NCI-H1105 (cell line): ENCODE measurements around the gene FRMD4B.

ENCODE experiments used
- DNase-seq: peaks from one replicate; lab custom pipeline; 2025; lab: John Stamatoyannopoulos, UW

Gene FRMD4B

DNA sequence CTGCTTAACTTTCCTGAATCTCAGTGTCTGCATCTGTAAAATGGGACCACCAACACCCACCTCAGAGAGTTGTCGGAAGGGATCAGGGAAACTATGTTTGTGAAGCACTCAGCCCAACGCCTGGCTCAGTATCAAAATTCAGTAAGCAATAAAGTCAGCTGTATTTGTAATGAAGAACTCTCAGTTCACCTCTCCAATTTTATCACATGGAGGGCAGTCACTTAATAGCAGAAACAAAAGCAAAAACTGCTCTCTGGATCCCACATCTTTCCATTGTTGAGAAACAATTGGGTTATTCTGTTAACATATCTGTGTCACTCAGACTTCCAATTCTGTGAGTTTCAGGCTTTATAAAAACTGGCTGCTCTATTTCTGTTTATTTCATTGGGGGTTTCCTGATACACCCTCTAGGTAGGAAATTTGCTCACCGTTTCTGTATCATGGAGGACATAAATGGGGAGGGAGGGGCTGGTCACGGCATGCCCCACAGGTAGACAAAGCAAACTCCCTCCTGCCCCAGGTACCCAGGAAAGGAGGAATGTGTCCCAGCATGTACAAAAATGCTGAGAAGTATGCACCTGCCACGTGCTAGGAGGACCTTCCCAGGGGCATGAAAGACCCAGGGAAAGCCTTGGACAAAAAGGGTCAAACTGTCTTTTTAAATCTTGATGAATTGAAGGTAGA is 182.1 kb downstream of the FRMD4B start:
- DNase-seq = no peak

DNA sequence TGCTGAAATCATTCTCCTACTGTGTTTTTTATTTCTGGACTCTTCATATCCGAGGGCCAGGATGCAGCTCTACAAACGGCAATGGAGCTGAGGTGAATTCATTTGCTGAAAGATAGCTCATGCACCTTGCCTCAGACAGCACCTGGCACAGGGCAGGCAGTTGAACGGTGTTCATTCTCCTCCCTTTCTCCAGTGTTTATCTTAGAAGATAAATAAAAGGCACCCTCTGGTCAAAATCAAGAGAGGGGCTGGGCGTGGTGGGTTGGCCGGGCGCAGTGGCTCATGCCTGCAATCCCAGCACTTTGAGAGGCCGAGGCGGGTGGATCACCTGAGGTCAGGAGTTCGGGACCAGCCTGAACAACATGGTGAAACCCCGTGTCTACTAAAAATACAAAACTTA is 184.2 kb downstream of the FRMD4B start:
- no peak for DNase-seq

DNA sequence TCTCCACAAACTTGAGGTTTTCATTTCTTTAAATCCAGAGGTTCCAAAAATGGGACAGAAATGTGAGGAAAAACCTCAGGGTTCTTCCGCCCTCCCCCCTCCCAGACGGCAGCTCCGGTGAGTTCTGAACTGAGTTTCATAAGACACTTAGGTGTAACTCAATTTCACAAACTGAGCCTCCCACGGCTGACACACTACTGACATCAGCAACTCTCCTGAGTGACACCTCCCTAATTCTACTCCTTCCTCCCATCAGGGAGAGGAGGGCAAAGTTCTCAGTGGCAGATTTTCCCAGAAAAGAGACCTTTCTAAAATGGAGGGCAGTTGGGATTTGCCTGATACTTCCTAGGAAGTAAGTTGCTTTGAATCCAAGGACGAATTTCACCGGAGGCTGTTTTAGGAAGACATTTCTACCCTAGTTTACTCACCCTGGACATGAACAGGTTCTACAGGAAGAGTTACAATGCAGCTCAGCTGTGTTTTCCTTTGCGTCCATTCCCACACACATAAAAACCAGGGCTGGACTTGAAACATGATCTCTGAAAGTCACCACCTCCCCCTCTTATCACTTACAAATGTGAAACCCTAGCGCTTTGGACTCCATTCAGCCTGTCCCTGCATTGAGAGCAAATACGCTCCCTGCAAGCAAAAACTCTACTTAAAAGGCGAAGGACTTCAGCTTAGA is 185.4 kb downstream of the FRMD4B start:
- DNase-seq = no peak

DNA sequence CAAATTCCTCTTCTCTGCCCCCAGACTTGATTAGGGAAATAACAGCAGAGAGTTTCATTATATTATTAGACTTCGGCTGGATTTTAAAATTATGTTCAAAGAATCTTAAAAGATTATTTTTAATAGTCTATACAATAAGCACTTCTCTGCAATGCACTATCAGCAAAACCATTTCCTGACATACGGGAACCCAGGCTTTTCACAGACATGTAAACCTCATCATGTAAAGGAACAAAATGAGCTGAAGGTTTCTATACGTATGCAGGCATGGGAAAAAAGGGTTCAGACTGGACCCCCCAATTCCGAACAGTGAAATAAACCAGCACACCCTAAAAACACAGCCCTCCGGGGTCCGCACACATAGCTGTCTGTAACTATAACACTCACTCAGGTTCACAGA is 185.9 kb downstream of the FRMD4B start:
- no peak for DNase-seq

DNA sequence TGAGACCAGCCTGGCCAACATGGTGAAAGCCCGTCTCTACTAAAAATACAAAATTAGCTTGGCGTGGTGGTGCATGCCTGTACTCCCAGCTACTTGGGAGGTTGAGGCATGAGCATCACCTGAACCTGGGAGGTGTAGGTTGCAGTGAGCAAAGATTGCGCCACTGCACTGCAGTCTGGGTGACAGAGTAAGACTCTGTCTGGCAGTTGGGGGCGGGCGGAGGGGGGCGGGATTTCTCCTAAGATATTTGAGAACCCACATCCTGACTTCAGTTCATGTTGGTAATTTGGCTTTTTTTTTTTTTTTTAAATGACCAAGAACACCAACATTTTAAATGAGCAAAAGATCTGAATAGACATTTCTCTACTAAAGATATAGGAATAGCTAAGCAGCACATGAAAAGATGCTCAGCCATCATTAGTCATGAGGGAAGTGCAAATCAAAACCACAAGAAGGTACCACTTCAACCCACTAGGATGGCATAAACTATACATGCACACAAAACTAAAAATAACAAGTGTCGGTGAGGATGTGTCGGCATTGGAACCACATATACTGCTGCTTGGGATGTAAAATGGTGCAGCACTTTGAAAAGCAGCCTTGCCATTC is 187.9 kb downstream of the FRMD4B start:
- no peak for DNase-seq

DNA sequence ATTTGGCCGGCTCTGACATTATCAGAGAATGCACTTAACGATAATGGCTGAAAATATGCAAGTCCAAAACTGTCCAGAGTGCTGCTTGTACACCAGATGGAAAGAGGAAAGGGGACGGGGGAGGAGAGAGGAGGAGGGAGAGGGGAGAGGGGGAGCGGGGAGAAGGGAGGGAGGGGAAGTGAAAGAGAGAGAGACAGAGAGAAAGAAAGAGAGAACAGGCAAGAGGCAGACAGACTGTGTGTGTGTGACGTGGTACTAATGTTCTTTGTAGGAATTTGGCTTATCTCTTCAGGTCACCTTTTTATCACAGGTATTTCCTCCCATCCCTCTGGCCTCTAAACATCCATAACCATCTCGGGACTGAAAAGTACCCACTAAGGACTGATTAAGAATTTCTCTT is 188.4 kb downstream of the FRMD4B start:
- DNase-seq = no peak

DNA sequence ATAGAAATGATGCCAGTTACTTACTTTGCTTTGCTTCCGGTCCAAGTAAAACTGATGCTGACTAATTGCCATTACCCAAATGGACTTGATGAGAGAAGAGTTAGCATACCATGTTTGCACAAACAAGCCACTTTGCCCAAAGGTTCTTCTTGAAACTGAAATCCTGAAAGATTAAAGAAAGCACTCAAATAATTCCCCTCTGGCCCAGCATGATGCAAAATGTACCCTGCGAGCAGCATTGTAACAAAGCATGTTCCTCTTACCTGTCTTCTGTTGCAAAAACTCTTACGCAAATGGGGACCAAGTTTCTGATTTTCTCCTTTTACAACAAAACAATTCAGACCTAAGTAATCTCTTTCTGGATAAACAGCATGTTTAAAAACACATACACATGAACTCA is 189.0 kb downstream of the FRMD4B start:
- DNase-seq = no peak

DNA sequence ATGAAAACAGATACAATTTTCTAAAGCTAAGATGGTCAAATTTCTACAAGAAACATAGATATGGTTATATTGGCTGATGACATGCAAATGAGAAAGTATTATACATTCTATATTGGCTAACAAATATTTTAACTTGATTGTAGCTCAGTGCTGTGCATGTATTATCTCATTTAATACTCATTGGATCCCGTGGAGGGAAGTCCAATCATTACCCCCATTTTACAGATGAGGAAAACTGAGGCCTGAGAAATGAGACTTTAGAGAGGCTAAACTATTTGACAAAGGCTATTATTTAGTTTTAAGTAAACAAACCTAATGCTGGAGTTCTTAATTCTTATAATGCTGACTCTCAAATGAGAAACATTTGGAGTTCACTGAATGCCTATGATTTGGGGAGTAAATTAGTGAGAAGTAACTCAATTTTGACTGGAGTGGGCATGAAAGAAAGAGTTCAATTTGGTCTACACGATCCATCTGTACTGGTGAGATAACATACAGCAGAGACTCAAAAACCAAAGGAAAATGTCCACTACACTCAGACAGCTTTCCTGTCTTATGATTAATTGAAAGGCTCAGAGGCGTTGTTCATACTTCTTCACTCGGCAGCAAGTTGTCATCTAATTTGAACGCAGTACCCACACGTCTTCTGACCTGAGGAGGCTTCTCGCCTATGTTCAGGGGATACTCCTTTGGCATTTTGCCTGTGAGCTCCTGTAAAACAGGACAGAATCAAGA is 191.3 kb downstream of the FRMD4B start:
- no peak for DNase-seq

DNA sequence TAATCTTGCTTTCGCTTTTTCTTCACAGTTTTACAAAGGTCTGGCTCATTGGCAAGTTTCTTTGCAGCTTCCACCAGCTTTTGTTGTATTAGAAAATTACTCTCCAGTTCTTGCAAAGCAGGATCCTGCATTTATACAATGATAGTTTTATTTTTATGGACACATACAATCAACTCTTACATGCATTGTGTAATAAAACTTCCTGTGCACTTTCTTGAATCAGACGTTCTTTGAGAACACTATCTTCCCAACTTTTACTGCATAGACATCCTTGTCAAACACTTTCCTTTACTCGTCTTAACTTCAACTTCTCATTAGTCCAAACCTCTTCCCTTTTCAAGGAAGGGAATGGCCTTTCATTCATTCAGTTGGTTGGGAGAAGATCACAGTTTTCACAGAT is 192.1 kb downstream of the FRMD4B start:
- DNase-seq = no peak

DNA sequence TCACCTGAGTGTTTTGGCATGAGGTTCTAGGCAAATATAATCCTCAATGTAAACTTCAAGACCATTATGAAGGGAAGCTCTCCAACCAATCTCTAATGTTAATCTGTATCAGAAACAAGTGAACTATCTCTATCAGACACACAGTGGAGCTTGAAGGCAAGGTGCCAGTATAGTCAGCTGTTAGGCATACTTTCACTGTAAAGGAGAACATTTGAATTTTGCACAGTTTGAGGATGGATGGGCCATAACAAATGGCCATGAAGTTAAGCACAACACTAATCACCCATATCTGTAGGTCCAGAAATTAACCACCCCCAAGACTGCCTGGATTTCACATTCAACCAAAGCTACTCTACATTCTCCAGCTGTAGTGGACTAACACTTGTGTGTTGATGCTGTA is 194.4 kb downstream of the FRMD4B start:
- no peak for DNase-seq

DNA sequence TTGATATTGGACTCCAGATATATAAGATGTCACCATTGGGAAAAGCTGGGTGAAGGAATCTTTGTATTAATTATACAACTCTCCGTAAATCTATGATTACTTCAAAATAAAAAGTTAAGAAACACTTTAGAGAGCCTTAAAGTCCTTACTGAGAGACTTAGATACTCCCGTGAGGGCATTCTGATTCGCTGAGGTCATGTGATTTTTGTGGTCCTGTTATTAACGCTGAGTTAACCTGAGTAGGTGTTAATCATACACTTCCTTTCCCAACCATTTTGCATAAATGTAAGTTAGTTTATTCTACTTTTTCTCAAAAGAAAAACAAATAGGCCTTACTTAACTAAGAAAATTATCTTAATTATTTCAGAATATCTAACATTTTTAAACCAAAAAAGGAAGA is 196.4 kb downstream of the FRMD4B start:
- DNase-seq = no peak

DNA sequence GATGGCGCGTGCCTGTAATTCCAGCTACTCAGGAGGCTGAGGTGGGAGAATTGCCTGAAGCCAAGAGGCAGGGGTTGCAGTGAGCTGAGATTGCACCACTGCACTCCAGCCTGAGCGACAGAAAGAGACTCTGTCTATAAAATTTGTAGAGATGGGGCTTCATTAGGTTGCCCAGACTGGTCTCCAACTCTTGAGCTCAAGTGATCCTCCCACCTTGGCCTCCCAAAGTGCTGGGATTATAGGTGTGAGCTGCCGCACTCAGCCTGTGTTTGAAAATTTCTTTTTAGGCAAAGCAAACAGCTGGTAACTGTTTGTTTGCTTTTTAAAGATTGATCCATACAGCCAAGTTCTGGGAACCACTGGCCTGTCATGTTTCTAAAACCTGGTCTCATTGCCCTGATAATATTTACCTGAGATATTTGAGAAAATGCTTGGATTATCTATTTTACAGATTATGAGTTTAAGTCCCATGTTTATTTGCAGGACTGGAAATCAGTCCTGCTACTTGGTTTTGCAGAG is 199.3 kb downstream of the FRMD4B start:
- no peak for DNase-seq

DNA sequence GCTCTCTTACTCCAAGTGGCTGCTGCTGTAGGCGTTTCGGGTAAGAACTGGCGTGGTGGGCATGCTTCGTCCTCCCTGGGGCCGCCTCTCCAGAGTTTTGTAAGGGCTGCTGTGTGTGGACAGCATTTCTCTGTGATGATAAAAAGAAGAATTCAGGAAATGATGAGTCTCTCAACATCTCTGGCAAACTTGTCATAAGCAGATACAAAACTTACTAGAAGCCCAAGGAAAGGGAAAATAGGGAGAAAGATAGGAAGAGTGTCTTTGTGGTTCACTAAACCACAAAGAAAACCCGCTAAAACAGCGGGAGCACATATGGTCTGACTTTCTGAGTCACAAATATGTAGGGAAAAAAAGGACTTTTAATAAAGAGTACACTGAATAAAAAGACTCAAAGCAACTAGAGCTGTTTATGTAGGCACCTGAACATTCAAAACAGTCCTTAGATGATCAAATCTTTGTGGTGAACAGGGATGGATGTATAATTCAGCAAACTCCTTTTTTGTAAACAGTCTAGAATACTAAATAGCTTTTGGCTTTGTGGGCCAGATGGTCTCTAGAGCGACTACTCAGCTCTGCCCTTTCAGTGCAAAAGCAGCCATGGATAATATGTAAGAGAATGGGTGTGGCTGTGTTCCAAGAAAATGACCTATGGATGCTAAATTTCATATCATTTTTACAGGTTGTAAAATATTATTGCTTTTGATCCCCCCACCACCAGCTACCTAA is 203.1 kb downstream of the FRMD4B start:
- no peak for DNase-seq

DNA sequence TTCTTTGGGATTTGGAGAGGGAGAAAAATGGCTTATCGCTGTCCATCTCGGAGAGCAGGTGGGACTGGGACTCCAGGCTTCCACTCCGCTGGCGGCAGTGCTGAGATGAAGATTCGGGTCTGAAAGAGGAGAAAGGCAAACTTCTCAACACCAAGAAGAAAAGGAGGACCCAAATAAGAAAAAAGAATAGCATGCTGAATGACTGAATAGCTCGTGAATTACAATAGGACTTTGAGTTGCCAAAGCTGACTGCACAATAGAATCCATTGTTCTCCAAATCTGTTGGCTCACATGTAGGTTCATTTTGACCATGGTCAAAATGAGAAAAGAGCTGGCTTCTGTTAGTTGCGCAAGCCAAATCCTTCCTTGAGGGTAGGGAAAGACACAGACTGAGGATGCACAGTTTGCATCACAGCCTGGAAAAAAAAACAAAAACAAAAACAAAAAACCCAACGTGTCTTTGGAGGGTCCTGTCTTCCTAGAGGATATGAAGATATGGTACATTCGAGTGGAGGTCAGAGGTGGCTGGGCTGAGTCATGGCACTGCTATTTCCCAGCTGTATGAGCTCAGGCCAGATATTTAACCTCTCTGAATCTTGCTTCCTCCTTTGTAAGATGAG is 204.2 kb downstream of the FRMD4B start:
- DNase-seq = no peak

DNA sequence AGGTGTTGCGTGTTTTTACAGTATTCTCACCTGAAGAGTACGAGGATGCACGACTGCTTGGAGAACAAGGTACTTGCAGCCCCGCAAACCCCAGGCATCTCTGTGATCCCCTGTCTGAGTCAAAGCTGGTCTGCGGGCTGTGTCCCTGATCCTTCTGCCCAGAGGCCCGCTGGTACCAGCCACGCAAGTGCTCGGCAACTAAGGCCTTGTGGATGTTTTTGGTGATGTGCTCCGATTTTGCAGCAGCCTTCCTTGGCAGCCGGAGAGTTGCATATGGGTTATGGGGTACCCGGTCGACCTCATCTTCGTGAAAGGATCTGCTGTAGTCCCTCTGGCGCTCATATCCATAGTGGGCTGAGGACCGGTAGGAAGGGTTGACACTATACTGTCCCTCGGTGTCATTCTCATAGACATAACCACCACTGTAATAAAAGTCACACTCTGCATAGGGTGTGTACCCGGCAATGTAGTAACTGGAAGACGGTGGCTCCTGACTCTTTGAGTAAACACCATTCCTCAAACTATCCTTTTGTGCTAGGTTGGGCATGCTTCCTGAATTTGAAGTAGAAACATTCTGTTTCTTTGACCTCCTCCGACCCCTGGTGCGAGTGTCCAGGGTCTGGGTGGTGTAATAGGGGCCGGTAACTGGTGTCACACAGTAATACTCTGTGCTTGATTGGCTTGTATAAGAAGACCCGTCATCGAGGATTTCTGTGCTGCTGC is 204.9 kb downstream of the FRMD4B start:
- DNase-seq = no peak

DNA sequence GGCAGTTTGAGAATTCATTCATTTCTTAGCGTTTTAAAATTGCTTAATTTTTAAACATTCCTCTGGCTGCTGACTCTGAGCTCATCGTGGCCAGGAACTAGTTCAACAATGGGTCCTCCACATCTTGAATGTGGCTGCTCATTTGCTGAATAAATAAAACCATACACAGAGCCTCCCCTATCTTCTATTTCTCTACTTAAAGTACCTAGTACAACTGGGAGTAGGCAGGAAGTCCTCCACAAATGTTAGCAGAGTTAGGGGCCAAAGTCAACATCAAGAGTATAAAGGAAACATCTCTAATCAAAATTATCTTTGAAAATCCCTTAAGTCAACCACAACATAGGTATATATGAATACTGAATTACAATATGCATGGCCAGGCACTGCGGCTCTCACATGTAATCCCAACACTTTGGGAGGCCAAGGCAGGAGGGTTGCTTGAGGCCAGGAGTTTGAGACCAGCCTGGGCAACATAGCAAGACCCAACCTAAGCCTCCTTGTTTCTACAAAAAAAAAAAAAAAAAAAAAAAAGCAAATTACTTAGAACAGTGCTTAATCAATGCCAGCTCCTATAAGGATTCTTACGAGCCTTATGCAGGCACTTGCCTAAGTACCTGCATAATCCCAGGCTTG is 206.0 kb downstream of the FRMD4B start:
- DNase-seq = no peak

DNA sequence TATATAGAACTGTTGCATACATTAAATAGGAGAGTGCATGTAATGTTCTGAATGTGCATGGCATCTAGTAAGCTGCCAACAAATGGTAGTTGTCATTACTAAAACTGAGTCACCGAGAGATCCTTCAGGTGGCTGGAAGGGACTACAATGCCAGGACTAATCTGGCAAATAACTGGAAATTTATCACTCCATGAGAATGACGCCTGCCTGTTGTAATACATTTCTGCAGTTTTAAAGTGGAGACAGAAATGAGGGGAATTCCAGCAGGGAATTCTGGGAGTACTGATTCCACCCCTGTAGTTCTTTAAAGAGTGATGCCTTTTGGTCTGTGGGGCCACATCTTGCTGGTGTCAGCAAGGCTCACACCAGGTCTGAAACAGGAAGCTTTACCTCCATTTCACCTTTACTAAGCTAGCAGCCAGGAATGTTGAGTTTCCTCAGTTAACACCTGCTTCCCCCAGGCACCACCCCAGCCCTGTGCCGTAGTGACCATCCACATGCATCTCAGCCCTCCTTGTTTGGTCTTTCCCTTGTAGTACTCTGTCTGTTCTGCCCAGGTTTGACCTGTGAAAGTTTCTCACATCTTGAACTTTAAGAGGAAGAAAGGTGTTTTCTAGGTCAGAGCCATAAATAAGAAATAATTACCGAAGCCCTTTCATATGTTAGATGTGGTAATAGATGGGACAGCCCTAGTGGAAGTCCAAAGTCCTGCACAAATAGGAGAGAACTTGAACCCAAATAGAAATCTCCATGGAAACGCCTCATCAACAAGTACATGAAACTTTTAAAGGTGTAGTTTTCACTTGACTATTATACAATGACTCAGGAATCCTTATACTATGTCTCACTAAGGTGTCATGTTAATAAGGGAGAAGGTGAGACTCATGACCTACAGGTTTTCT is 206.8 kb downstream of the FRMD4B start:
- no peak for DNase-seq

DNA sequence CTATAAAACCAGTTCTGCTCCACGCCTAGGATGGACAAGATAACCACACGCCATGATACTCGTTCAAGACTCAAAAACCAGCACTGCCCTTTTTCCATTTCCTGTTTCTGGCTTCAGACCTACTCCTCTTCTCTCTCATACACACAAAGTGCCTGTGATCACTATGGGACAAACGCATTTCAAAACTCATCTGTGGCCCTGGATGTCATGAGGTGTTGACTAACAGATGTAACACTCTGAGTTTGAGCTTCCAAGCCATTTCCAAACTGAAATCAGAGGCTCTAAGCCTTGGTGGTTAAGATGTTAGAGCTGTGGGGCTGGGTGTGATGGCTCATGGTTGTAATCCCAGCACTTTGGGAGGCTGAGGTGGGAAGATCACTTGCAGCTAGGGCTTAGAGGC is 207.8 kb downstream of the FRMD4B start:
- no peak for DNase-seq
